IPS-18a (cell line): ENCODE data around the gene CDK10.
"Not testable (repeated sequence)": the region's sequence is repeated elsewhere in the genome, so short reads cannot be mapped to it uniquely, and the experiment has no call there.

Source experiments
- H3K27ac ChIP-seq: one replicate; pipeline ENCODE4 v1.5.1; 2013; ENCODE audit warnings: low read length
- H3K27me3 ChIP-seq: one replicate; pipeline ENCODE4 v1.6.1; 2013; ENCODE audit warnings: mild to moderate bottlenecking, low read length; ENCODE audit not compliant: control insufficient read depth, insufficient read depth
- H3K36me3 ChIP-seq: one replicate; pipeline ENCODE4 v1.6.1; 2013; ENCODE audit warnings: low read depth, low read length; ENCODE audit not compliant: control insufficient read depth
- H3K4me1 ChIP-seq: one replicate; pipeline ENCODE4 v1.6.1; 2013; ENCODE audit warnings: low read depth, low read length; ENCODE audit not compliant: control insufficient read depth
- H3K4me3 ChIP-seq: one replicate; pipeline ENCODE4 v1.5.1; 2013; ENCODE audit warnings: low read length
- H3K9ac ChIP-seq: one replicate; pipeline ENCODE4 v1.6.1; 2013; ENCODE audit warnings: mild to moderate bottlenecking, low read length, moderate library complexity
- H3K9me3 ChIP-seq: one replicate; pipeline ENCODE4 v1.6.1; 2013; ENCODE audit warnings: low read depth, low read length; ENCODE audit not compliant: control insufficient read depth

The CDK10 gene

GRCh38 chr16:89669755-89670154 lies 16.7 kb upstream of the CDK10 start:
- no peak overlapping the region for H3K9ac ChIP-seq
- H3K36me3 ChIP-seq: no peaks in the 10 kb centered on the region
- no peak overlapping the region for H3K27ac ChIP-seq
- no peaks in the 10 kb centered on the region for H3K9me3 ChIP-seq
- H3K4me3 ChIP-seq: no peak overlapping the region
- no peaks in the 10 kb centered on the region for H3K4me1 ChIP-seq
- H3K27me3 ChIP-seq: no peaks in the 10 kb centered on the region

DNA sequence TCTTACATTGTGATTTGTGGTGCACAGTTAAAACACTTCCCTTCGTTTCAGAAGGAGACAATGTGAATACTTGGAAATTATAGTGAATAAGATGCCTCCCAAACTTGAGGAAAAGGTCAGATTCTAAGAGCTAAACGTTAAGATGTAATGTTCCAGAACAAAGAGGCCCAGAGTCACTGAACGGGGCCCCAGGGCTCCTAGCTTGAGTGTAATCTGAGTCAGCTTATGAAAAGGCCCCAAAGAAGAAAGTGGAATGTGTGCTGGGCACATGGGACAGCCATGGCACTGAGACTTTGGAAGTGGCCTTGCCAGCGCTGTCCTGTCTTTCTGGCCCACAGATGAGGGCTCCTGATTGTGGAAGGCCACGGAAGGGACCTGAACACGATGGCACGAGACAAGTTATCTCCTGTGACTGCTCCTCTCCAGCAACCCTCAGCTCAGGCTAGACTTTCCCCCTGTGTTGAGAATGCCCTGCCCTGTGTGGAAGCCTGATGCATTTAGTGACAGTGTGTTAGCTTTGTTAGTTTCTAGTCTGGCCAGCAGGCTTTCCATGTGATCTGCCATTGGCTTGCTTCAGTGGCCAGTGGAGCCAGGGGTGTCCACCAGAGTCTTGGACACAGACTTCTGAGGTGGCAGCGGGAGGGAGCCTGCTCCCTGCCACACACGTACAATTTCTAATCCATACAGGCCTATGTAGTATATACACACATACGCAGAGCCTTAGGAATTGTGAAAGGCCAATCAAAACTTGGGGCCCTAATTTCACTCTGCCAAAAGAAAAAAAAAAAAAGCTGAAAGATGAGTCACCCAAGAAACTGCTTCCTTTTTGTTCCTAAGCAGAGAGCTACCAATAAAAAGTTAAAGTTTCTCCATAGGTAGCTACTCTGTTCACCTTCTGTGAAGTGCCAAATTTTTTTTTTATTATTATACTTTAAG lies 15.7 kb upstream of the CDK10 start:
- H3K4me1 ChIP-seq: no peaks in the 10 kb centered on the region
- no peak overlapping the region for H3K9ac ChIP-seq
- no peaks in the 10 kb centered on the region for H3K36me3 ChIP-seq
- H3K9me3 ChIP-seq: no peaks in the 10 kb centered on the region
- H3K4me3 ChIP-seq: no peak overlapping the region
- no peaks in the 10 kb centered on the region for H3K27me3 ChIP-seq
- no peak overlapping the region for H3K27ac ChIP-seq

DNA sequence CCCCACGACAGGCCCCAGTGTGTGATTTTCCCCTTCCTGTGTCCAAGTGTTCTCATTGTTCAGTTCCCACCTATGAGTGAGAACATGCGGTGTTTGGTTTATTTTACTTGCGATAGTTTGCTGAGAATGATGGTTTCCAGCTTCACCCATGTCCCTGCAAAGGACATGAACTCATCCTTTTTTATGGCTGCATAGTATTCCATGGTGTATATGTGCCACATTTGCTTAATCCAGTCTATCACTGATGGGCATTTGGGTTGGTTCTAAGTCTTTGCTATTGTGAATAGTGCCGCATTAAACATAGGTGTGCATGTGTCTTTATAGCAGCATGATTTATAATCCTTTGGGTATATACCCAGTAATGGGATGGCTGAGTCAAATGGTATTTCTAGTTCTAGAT lies 14.9 kb upstream of the CDK10 start:
- not testable (repeated sequence) for H3K36me3 ChIP-seq, H3K27ac ChIP-seq, H3K9me3 ChIP-seq, H3K4me3 ChIP-seq, H3K9ac ChIP-seq, H3K4me1 ChIP-seq, H3K27me3 ChIP-seq

DNA sequence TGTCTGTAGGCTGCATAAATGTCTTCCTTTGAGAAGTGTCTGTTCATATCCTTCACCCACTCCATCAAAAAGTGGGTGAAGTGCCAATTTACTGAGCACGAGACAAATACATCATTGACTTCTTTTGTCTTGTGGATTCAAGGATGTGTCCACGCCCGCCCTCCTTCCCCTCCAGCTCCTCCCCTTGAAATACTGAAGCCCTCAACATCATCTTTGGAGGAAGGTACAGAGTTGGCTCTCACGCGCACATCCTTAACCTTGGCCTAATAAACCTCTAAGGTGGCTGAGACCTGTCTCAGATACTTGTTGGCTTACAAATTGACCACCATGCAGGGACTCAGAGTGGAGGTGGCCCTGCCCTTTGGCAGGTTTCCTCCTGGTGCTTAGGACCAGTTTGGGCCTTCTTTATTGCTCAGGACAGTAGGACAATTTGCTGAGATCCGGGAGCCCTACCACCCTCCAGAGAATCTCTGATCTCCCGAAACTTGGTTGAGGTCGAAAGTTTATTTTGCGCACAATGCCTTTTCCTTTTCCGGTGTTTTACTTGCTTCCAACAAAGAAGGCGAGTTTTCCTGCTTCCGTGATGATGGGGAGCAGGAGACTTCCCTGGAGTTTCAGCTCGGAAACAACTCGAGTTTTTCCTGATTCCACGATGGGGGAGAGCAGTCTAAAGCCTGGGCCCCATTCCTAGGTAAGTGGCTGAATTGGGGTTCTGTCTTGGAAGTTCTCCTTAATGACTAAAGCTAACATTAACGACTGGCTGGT lies 14.1 kb upstream of the CDK10 start:
- H3K4me3 ChIP-seq: no peak overlapping the region
- no peak overlapping the region for H3K9ac ChIP-seq
- no peaks in the 10 kb centered on the region for H3K27me3 ChIP-seq
- H3K27ac ChIP-seq: no peak overlapping the region
- H3K36me3 ChIP-seq: no peaks in the 10 kb centered on the region
- H3K9me3 ChIP-seq: no peaks in the 10 kb centered on the region
- no peaks in the 10 kb centered on the region for H3K4me1 ChIP-seq

- no peaks in the 10 kb centered on the region for H3K4me1 ChIP-seq
- no peak overlapping the region for H3K4me3 ChIP-seq
- no peak overlapping the region for H3K9ac ChIP-seq
- peaks cover 9% of the 10 kb centered on the region for H3K9me3 ChIP-seq
- H3K27me3 ChIP-seq: no peaks in the 10 kb centered on the region
- no peaks in the 10 kb centered on the region for H3K36me3 ChIP-seq
- no peak overlapping the region for H3K27ac ChIP-seq
These were observed 8.2 kb upstream of the CDK10 start for GRCh38 chr16:89678258-89678657.

- Histone ChIP-seq H3K4me3 (no peak overlapping the region), H3K9me3 (peaks cover 3% of the 10 kb centered on the region), H3K27ac (no peak overlapping the region), H3K4me1 (no peaks in the 10 kb centered on the region), H3K9ac (no peak overlapping the region), H3K27me3 (no peaks in the 10 kb centered on the region), H3K36me3 (peaks cover 5% of the 10 kb centered on the region)
These were observed 573 bp upstream of the CDK10 start for GRCh38 chr16:89685916-89686315.

GRCh38 chr16:89687092-89687940 lies 827 bp downstream of the CDK10 start:
- H3K36me3 ChIP-seq: peaks cover 17% of the 10 kb centered on the region
- H3K4me1 ChIP-seq: no peaks in the 10 kb centered on the region
- peak overlapping the region; percentile 83 for H3K9ac ChIP-seq
- H3K9me3 ChIP-seq: peaks cover 3% of the 10 kb centered on the region
- H3K27me3 ChIP-seq: no peaks in the 10 kb centered on the region
- H3K4me3 ChIP-seq: peak overlapping the region; percentile 85
- H3K27ac ChIP-seq: peak overlapping the region; percentile 56

DNA sequence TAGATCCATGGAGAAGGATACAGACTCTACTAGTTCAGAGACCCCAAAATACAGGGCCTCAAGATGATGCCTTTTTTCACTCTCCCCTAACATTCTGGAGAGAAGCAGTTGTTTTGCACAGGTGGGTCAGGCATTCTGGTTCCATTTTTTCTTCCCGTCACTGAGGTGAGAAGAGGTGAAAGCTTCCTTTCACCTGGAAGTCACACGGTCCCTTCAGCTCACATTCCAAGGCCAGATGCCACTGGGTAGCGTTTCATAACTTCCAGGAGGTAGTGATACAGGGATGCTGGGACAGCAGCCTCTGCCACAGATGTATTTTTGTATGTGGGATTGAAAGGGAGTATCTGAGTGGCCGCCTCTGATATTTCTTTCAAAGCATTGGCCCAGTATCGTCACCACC lies 1.9 kb downstream of the CDK10 start:
- Histone ChIP-seq H3K9me3 (peaks cover 3% of the 10 kb centered on the region), H3K9ac (no peak overlapping the region), H3K4me1 (no peaks in the 10 kb centered on the region), H3K36me3 (peaks cover 24% of the 10 kb centered on the region), H3K27ac (no peak overlapping the region), H3K27me3 (no peaks in the 10 kb centered on the region), H3K4me3 (no peak overlapping the region)

DNA sequence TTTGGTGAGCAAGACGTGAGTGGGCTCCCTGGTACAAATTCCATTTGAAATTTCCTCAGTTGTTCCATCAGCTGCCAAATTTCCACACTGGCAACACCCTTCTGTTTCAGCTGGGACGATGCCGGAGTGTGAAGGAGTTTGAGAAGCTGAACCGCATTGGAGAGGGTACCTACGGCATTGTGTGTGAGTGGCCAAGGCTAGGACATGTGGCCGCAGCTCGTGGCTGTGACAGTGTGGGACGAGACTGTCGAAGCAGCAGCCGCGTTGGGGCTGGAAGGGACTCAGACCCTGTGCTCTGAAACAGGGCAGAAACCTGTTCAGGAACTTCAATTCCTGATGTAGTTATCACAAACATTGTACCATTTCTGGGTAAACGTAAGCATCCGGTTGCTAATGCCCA lies 2.7 kb downstream of the CDK10 start:
- no peaks in the 10 kb centered on the region for H3K4me1 ChIP-seq
- no peak overlapping the region for H3K4me3 ChIP-seq
- no peaks in the 10 kb centered on the region for H3K27me3 ChIP-seq
- no peak overlapping the region for H3K27ac ChIP-seq
- H3K36me3 ChIP-seq: peaks cover 29% of the 10 kb centered on the region
- H3K9me3 ChIP-seq: peaks cover 3% of the 10 kb centered on the region
- no peak overlapping the region for H3K9ac ChIP-seq

- H3K36me3 ChIP-seq: peaks cover 29% of the 10 kb centered on the region
- not testable (repeated sequence) for H3K4me3 ChIP-seq, H3K9me3 ChIP-seq, H3K9ac ChIP-seq, H3K27ac ChIP-seq, H3K27me3 ChIP-seq, H3K4me1 ChIP-seq
These were observed 3.1 kb downstream of the CDK10 start for GRCh38 chr16:89689621-89690020.

DNA sequence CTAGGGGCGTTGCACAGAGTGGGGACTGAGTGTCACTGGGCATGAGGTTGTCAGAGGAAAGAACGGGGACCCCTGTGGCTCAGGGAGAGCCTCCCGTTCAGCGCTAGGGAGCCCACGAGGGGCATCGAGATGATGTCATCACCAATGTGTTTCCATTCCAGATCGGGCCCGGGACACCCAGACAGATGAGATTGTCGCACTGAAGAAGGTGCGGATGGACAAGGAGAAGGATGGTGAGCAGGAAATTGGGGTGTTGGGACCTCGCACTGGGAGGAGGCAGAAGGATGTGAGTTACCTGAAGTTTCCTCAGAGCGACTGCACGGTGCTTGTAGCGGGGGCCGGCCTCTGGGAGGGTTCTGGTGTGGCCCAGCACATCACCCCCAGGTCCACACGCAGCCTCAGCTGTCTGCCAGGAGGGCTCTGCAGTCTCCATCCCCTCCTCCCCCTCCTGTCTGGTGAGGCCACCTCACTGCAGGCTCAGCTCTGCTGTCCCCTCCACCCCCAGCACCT lies 4.0 kb downstream of the CDK10 start:
- Histone ChIP-seq H3K36me3 (peaks cover 29% of the 10 kb centered on the region), H3K4me1 (no peaks in the 10 kb centered on the region), H3K27me3 (no peaks in the 10 kb centered on the region), H3K27ac (no peak overlapping the region), H3K9ac (no peak overlapping the region), H3K4me3 (no peak overlapping the region), H3K9me3 (peaks cover 2% of the 10 kb centered on the region)
